ENCODE data around the gene FMN2. TPM values are rescaled to one million over a fixed set of nuclear protein-coding genes. Genes with fewer than 3 reads are reported as not detected.

Gene FMN2
- total RNA-seq, 1 experiment from 2014 or later, result not detected

GRCh38 chr1:240352769-240353168 is 261.1 kb downstream of the FMN2 start:
- Mint-ChIP-seq H3K27ac (ENCODE audit: unreplicated experiment) (no peak overlapping the region), H3K4me1 (ENCODE audit: low read depth, unreplicated experiment) (no peaks in the 10 kb centered on the region), H3K36me3 (ENCODE audit: insufficient read depth, unreplicated experiment) (no peaks in the 10 kb centered on the region), H3K27me3 (ENCODE audit: insufficient read depth, unreplicated experiment) (peaks cover 4% of the 10 kb centered on the region), H3K4me3 (ENCODE audit: unreplicated experiment) (no peak overlapping the region), H3K9me3 (ENCODE audit: unreplicated experiment) (no peaks in the 10 kb centered on the region)
- POLR2A ChIA-PET, result no interaction called here
- CTCF ChIA-PET, result no interaction called here
- Histone ChIP-seq H3K27me3 (replicated peaks; ENCODE audit: control insufficient read depth, insufficient read depth, low read length) (no peaks in the 10 kb centered on the region), H3K36me3 (ENCODE audit: control insufficient read depth, insufficient read depth, low read length) (no peaks in the 10 kb centered on the region), H3K9me3 (no peaks in the 10 kb centered on the region), H3K4me1 (no peaks in the 10 kb centered on the region), H3K4me3 (ENCODE audit: low read depth, low read length) (no peak overlapping the region)
- BruUV-seq (replicated peaks), result no TSS peak
- TF ChIP-seq CTCF (IDR thresholded peaks at IDR 0.05; ENCODE audit: insufficient read depth in 1 of 2, low read depth in 1 of 2, low read length in 1 of 2, severe bottlenecking in 1 of 2, unreplicated experiment in 1 of 2), result no peak
- no peak for DNase-seq
- intact Hi-C loops (cut with micrococcal nuclease; ENCODE audit: unreplicated experiment), result no loop called here

GRCh38 chr1:240356568-240356967 is 264.9 kb downstream of the FMN2 start:
- DNase-seq, result no peak

GRCh38 chr1:240362046-240362445 is 270.4 kb downstream of the FMN2 start:
- no peak overlapping the region for H3K4me3 Mint-ChIP-seq (ENCODE audit: unreplicated experiment)
- Histone ChIP-seq H3K9me3 (no peaks in the 10 kb centered on the region), H3K4me1 (no peaks in the 10 kb centered on the region), H3K36me3 (ENCODE audit: control insufficient read depth, insufficient read depth, low read length) (no peaks in the 10 kb centered on the region), H3K4me3 (ENCODE audit: low read depth, low read length) (no peak overlapping the region), H3K27me3 (replicated peaks; ENCODE audit: control insufficient read depth, insufficient read depth, low read length) (no peaks in the 10 kb centered on the region)
- POLR2A ChIA-PET, result no interaction called here
- no peak for DNase-seq
- CTCF ChIA-PET, result no interaction called here
- intact Hi-C loops (cut with micrococcal nuclease; ENCODE audit: unreplicated experiment), result no loop called here
- no peaks in the 10 kb centered on the region for H3K9me3 Mint-ChIP-seq (ENCODE audit: unreplicated experiment)
- no TSS peak for BruUV-seq (replicated peaks)
- no peak overlapping the region for H3K27ac Mint-ChIP-seq (ENCODE audit: unreplicated experiment)
- H3K36me3 Mint-ChIP-seq (ENCODE audit: insufficient read depth, unreplicated experiment), result no peaks in the 10 kb centered on the region
- no peak for TF ChIP-seq CTCF (IDR thresholded peaks at IDR 0.05; ENCODE audit: insufficient read depth in 1 of 2, low read depth in 1 of 2, low read length in 1 of 2, severe bottlenecking in 1 of 2, unreplicated experiment in 1 of 2)
- H3K4me1 Mint-ChIP-seq (ENCODE audit: low read depth, unreplicated experiment), result no peaks in the 10 kb centered on the region
- H3K27me3 Mint-ChIP-seq (ENCODE audit: insufficient read depth, unreplicated experiment), result peaks cover 10% of the 10 kb centered on the region

More at GRCh38 chr1:240356568-240356967, 264.9 kb downstream of the FMN2 start:
- Histone ChIP-seq H3K9me3 (no peaks in the 10 kb centered on the region), H3K4me1 (no peaks in the 10 kb centered on the region), H3K36me3 (ENCODE audit: control insufficient read depth, insufficient read depth, low read length) (no peaks in the 10 kb centered on the region), H3K4me3 (ENCODE audit: low read depth, low read length) (no peak overlapping the region), H3K27me3 (replicated peaks; ENCODE audit: control insufficient read depth, insufficient read depth, low read length) (no peaks in the 10 kb centered on the region)
- H3K36me3 Mint-ChIP-seq (ENCODE audit: insufficient read depth, unreplicated experiment), result no peaks in the 10 kb centered on the region
- ChIA-PET CTCF (no interaction called here), POLR2A (no interaction called here)
- no TSS peak for BruUV-seq (replicated peaks)
- intact Hi-C loops (cut with micrococcal nuclease; ENCODE audit: unreplicated experiment), result no loop called here
- H3K4me3 Mint-ChIP-seq (ENCODE audit: unreplicated experiment), result no peak overlapping the region
- H3K9me3 Mint-ChIP-seq (ENCODE audit: unreplicated experiment), result no peaks in the 10 kb centered on the region
- no peak for TF ChIP-seq CTCF (IDR thresholded peaks at IDR 0.05; ENCODE audit: insufficient read depth in 1 of 2, low read depth in 1 of 2, low read length in 1 of 2, severe bottlenecking in 1 of 2, unreplicated experiment in 1 of 2)
- H3K27me3 Mint-ChIP-seq (ENCODE audit: insufficient read depth, unreplicated experiment), result peaks cover 9% of the 10 kb centered on the region
- no peak overlapping the region for H3K27ac Mint-ChIP-seq (ENCODE audit: unreplicated experiment)
- no peaks in the 10 kb centered on the region for H3K4me1 Mint-ChIP-seq (ENCODE audit: low read depth, unreplicated experiment)
